Peyer's patch (tissue), 4 donors: ENCODE results near the gene RBM18. TPM values are rescaled to one million over a fixed set of nuclear protein-coding genes. Genes with fewer than 3 reads are reported as not detected.

Experiments
- DNase-seq, 3 donors: peaks; one replicate each; pipeline ENCODE4 v3.0.0-alpha.2; 2017 to 2019
- H3K27ac ChIP-seq, 4 donors: fragments of 200-600 bp; sonication (generic); one replicate each; pipeline ENCODE4 v1.5.1; 2016 to 2019
- H3K27me3 ChIP-seq, 2 donors: fragments of 200-600 bp; sonication (generic); one replicate each; pipeline ENCODE4 v1.5.1; 2019
- H3K36me3 ChIP-seq, 3 donors: fragments of 200-600 bp; sonication (generic); one replicate each; pipeline ENCODE4 v1.5.1; 2016 to 2019
- H3K4me1 ChIP-seq, 4 donors: fragments of 200-600 bp; sonication (generic); one replicate each; pipeline ENCODE4 v1.5.1; 2016 to 2019
- H3K4me3 ChIP-seq, 4 donors: fragments of 200-600 bp; sonication (generic); 1 replicate in 3 of 4; 2 replicates in 1 of 4; pipeline ENCODE4 v1.5.1; 2016 to 2019; ENCODE audit warnings: mild to moderate bottlenecking in 1 of 4
- H3K9me3 ChIP-seq, 4 donors: fragments of 200-600 bp; sonication (generic); one replicate each; pipeline ENCODE4 v1.5.1; 2016 to 2019; ENCODE audit warnings: mild to moderate bottlenecking in 1 of 4
- POLR2A ChIP-seq, 2 donors: fragments of 450-650 bp; IDR thresholded peaks; one replicate each; pipeline ENCODE4 v1.5.1; 2017; ENCODE audit warnings: antibody characterized with exemption in 2 of 2, mild to moderate bottlenecking in 2 of 2, moderate library complexity in 2 of 2
- total RNA-seq, 4 donors: library from RNA; depleted of rRNA; stranded (reverse); fragments of >200 nt; gene quantifications; one replicate each; pipeline ENCODE4 v1.1.0, GENCODE V29; 2016
- TF ChIP-seq, protein P1 (sequence below), 6 experiments: fragments of 450-650 bp in 4 of 6; fragments of 200-600 bp in 2 of 6; sonication (generic) in 1 of 6; IDR thresholded peaks; one replicate each; pipeline ENCODE4 v1.5.1; 2017 to 2019; ENCODE audit warnings: antibody characterized with exemption in 6 of 6, mild to moderate bottlenecking in 3 of 6, moderate library complexity in 1 of 6

The RBM18 gene
- total RNA-seq, 4 donors from 2014 or later = 4.5 to 37.1 (median 7.5) TPM

DNA sequence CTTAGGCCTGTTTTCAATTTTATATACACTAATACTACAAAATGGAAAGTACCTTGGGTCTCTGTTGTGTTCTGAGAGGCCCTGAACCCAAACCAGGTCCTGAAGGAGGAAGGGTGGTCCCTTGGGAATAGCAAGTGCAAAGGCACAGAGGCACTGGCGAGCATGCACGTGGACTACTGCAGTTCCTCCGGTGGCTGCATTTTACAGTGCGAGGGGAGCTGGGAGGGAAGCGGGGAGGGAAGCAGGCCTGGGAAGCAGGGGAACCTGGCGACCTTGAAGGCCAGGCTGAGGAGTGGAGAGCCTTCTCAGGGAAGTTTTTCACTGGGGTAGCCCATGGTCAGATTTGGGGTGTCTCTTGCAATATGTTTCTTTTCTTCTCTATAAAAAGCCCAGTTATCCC, 71.0 kb downstream of the RBM18 start:
- no peak for TF ChIP-seq POLR2A (IDR thresholded peaks at IDR 0.05)
- TF ChIP-seq, protein P1, sequence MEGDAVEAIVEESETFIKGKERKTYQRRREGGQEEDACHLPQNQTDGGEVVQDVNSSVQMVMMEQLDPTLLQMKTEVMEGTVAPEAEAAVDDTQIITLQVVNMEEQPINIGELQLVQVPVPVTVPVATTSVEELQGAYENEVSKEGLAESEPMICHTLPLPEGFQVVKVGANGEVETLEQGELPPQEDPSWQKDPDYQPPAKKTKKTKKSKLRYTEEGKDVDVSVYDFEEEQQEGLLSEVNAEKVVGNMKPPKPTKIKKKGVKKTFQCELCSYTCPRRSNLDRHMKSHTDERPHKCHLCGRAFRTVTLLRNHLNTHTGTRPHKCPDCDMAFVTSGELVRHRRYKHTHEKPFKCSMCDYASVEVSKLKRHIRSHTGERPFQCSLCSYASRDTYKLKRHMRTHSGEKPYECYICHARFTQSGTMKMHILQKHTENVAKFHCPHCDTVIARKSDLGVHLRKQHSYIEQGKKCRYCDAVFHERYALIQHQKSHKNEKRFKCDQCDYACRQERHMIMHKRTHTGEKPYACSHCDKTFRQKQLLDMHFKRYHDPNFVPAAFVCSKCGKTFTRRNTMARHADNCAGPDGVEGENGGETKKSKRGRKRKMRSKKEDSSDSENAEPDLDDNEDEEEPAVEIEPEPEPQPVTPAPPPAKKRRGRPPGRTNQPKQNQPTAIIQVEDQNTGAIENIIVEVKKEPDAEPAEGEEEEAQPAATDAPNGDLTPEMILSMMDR (IDR thresholded peaks at IDR 0.05) = no peak
- Histone ChIP-seq H3K36me3 (no peaks in the 10 kb centered on the region), H3K4me1 (no peaks in the 10 kb centered on the region), H3K9me3 (no peaks in the 10 kb centered on the region), H3K27ac (no peak overlapping the region), H3K4me3 (no peak overlapping the region), H3K27me3 (no peaks in the 10 kb centered on the region)
- DNase-seq = no peak

DNA sequence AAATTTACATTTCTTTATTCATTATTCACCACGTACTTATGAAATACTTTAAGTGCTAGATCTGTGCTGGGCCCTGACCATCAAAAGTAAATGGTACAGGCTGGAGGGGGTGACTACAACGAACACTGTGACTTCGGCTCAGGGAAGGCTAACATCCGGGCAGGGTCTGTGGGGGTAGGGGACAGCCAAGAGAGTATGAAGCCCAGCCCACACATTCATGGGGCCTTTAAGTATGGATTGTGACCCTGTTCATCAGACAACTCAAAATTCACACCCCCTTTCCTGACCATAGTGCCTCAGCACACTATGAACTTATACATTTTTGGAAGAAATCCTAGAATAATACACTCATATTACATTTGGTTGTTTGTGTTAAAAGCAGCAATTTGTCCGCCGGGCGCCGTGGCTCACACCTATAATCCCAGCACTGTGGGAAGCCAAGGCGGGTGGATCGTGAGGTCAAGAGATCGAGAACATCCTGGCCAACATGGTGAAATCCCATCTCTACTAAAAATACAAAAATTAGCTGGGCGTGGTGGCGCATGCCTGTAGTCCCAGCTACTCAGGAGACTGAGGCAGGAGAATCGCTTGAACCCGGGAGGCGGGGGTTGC, 71.6 kb downstream of the RBM18 start:
- no peak overlapping the region for H3K4me3 ChIP-seq
- TF ChIP-seq, protein P1 (IDR thresholded peaks at IDR 0.05) = no peak
- no peak for TF ChIP-seq POLR2A (IDR thresholded peaks at IDR 0.05)
- H3K36me3 ChIP-seq = no peaks in the 10 kb centered on the region
- no peak overlapping the region for H3K27ac ChIP-seq
- DNase-seq = no peak
- no peaks in the 10 kb centered on the region for H3K4me1 ChIP-seq
- H3K27me3 ChIP-seq = no peaks in the 10 kb centered on the region
- no peaks in the 10 kb centered on the region for H3K9me3 ChIP-seq

DNA sequence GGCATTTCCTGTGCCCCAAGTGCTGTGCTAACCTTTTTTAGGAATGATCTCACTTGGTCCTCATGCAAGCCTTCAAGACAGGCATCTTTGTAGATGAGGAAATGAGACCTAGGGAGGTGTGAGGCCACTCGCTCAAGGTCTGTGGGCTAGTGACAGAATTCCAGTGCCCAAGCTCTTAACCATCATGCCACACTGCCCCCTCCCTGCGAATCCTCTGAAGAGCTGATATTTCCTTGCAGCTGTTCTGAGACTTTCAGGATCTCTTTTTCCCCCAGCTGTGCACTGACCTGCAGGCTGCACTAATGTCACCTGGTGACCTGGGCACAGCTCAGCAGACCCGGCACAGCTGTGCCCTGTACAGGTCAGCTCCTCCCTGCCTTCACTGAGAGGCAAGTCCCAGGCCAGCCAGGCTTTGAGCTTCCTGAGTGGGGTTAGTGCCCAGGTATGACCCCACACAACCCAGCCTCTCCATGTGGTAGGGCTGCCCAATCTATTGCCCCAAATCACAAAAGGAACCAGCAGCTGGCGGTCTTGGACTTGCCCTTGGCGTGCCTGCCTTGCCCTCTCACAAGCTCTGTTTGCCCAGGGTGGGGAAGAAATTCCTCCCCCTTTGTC, 72.3 kb downstream of the RBM18 start:
- DNase-seq = no peak
- no peak overlapping the region for H3K27ac ChIP-seq
- no peak for TF ChIP-seq POLR2A (IDR thresholded peaks at IDR 0.05)
- TF ChIP-seq, protein P1 (IDR thresholded peaks at IDR 0.05) = no peak

DNA sequence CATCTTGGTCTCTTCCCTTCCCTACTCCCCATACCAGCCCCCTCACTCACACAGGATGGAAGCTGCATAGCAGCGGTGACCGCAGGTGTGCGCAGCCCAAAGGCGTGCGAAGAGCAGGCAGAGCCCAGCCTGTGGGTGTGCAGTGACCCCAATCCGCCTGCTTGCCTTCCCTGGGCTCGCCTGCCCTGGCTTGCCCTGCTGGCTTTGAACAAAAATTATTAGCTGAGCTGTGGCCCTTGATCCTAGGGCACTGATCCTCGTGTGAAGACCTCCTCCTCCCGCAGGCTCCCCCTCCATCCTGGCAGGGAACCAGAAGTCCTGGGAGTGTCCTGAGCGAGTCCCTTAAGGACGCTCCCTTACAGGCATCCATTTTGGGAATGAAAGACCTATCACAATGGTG, 73.1 kb downstream of the RBM18 start:
- no peak overlapping the region for H3K4me3 ChIP-seq
- no peaks in the 10 kb centered on the region for H3K36me3 ChIP-seq
- no peak for TF ChIP-seq POLR2A (IDR thresholded peaks at IDR 0.05)
- TF ChIP-seq, protein P1 (IDR thresholded peaks at IDR 0.05) = no peak
- peaks cover 0 to 2% (median 0%) of the 10 kb centered on the region in 4 donors for H3K4me1 ChIP-seq
- H3K27ac ChIP-seq = no peak overlapping the region
- no peaks in the 10 kb centered on the region for H3K27me3 ChIP-seq
- H3K9me3 ChIP-seq = no peaks in the 10 kb centered on the region
- DNase-seq = no peak

More for the DNA sequence above, 72.3 kb downstream of the RBM18 start:
- Histone ChIP-seq H3K36me3 (no peaks in the 10 kb centered on the region), H3K4me1 (no peaks in the 10 kb centered on the region), H3K9me3 (no peaks in the 10 kb centered on the region), H3K27me3 (no peaks in the 10 kb centered on the region), H3K4me3 (no peak overlapping the region)

DNA sequence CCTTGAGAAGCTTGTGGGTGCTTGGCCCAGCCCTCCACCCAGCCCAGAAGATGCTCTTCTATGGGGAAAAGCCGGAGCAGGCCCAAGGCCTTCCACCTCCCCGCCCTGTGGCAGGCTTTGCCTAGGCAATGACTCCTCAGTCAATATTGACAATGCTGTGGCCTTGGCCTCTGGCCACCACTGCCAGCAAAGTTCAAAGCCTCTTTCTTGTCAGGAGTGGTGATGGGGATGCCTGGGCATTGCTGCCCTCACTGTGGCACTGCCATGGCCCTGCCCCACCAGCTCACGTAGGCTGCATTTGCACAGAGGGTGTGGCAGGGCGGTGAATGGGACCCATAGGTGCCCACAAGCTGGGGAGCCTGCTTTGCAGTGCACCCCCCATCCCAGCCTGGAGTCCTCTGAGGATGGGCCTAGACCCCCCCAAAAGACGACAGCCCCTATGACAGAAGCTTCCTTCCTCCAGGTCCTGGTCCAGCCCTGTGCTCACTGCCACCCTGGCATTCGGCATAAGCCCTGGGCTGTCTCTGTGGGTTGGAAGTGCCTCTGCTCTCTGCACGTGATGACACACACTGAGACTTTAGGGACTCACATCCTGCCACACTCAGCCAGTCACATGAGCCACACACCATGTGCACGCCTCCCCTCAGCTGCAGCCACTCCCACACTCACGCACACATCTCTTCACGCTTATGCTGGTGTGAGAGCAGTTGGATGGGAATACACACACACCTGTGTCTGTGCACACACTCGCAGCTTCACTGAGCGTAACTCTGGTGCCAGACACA, 73.9 kb downstream of the RBM18 start:
- Histone ChIP-seq H3K4me1 (peaks cover 0 to 8% (median 0%) of the 10 kb centered on the region in 4 donors), H3K27ac (no peak overlapping the region), H3K27me3 (no peaks in the 10 kb centered on the region), H3K36me3 (no peaks in the 10 kb centered on the region), H3K4me3 (no peak overlapping the region), H3K9me3 (no peaks in the 10 kb centered on the region)
- DNase-seq = no peak
- TF ChIP-seq, protein P1 (IDR thresholded peaks at IDR 0.05) = no peak
- TF ChIP-seq POLR2A (IDR thresholded peaks at IDR 0.05) = no peak
